ENCODE measurements around the gene JARID2.

DNA sequence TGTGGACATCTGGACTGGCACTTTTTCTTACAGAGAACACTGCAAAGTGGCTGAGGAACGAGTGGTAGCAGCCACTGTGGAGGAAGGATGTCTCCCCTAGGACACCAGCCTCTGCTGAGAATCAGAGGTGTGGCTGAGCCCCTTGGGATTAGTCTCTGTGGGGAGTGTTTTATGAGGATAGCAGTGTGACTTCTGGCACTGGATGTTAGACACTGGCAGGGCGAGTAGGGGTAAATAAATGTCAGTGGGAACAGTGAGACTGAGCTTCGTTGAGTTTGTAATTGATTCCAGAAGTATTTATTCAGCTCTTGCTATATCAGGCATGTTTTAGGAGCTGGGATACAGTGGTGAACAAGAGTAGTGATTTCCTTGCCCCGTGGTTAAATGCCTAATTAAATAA lies 124.0 kb downstream of the JARID2 start:
- TF ChIP-seq POLR2AphosphoS5 (IDR thresholded peaks at IDR 0.05; ENCODE audit: borderline replicate concordance, low read depth, low read length) (no peak), FOXP2 (optimal IDR thresholded peaks at IDR 0.05; ENCODE audit: control extremely low read depth, extremely low read length, insufficient read depth) (peak; percentile 67), EZH2 (IDR thresholded peaks at IDR 0.05) (no peak)
